Measurements from ENCODE around the gene PCGF3.

DNA sequence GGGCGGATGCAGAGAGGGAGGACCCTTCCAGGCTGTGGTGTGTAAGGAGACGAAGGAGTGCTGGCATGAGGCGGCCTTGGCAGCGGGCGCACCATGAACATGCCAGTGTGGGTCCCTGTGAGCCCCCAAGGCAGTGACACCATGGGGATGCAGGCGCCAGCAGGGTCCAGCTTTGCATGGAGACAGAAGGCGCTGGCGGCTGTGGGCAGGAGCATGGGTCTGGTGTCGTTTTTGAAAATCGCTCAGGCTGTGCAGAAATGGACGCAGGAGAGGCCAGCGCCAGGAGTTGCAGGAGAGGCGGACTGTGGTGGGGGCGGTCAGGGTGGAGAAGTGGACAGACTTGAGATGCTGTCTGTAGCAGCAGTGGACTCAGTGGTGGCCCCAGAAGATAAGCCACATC is 56.1 kb downstream of the PCGF3 start:
- no peak for TF ChIP-seq POLR2A (IDR thresholded peaks at IDR 0.05)
- TF ChIP-seq, protein P1, sequence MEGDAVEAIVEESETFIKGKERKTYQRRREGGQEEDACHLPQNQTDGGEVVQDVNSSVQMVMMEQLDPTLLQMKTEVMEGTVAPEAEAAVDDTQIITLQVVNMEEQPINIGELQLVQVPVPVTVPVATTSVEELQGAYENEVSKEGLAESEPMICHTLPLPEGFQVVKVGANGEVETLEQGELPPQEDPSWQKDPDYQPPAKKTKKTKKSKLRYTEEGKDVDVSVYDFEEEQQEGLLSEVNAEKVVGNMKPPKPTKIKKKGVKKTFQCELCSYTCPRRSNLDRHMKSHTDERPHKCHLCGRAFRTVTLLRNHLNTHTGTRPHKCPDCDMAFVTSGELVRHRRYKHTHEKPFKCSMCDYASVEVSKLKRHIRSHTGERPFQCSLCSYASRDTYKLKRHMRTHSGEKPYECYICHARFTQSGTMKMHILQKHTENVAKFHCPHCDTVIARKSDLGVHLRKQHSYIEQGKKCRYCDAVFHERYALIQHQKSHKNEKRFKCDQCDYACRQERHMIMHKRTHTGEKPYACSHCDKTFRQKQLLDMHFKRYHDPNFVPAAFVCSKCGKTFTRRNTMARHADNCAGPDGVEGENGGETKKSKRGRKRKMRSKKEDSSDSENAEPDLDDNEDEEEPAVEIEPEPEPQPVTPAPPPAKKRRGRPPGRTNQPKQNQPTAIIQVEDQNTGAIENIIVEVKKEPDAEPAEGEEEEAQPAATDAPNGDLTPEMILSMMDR (IDR thresholded peaks at IDR 0.05), result no peak

Measured in testis (tissue), 2 donors.